Measurements from ENCODE around the gene PHACTR1. TPM values are rescaled to one million over a fixed set of nuclear protein-coding genes. Genes with fewer than 3 reads are reported as not detected.

Gene PHACTR1
- total and polyA plus RNA-seq, 2 donors (not counting 1 experiment from before 2014, with no cell fraction given): 0.60 to 1.2 TPM

- Histone ChIP-seq H3K4me1 (ENCODE audit: control insufficient read depth, extremely low read depth, insufficient read depth, low read length) (no peaks in the 10 kb centered on the region), H2AFZ (ENCODE audit: low read length) (no peak overlapping the region), H3K27me3 (ENCODE audit: control insufficient read depth, insufficient read depth, low read length) (no peaks in the 10 kb centered on the region), H3K9me3 (ENCODE audit: control insufficient read depth, insufficient read depth, low read depth, low read length) (no peaks in the 10 kb centered on the region), H3K27ac (ENCODE audit: insufficient read depth, low read length) (no peak overlapping the region), H3K9ac (ENCODE audit: insufficient read depth, low read length) (no peak overlapping the region), H4K20me1 (ENCODE audit: control insufficient read depth, extremely low read depth, insufficient read depth, low read length) (no peaks in the 10 kb centered on the region), H3K4me2 (ENCODE audit: extremely low read depth, insufficient read depth, low read length) (no peak overlapping the region), H3K4me3 (replicated peaks in 1 of 4; ENCODE audit: control extremely low read depth in 1 of 4, insufficient read depth in 1 of 4, low read depth in 3 of 4, low read length in 4 of 4) (no peak overlapping the region), H3K79me2 (ENCODE audit: control insufficient read depth, insufficient read depth, low read length) (no peaks in the 10 kb centered on the region), H3K36me3 (ENCODE audit: control insufficient read depth, insufficient read depth, low read length) (no peaks in the 10 kb centered on the region)
- TF ChIP-seq EZH2 (IDR thresholded peaks at IDR 0.05; ENCODE audit: low read length, missing control alignments) (no peak), CTCF (conservative IDR thresholded peaks at IDR 0.05 in 1 of 2, IDR thresholded peaks at IDR 0.05 in 1 of 2; ENCODE audit: low read depth in 1 of 2, low read length in 2 of 2) (no peak)
- DNase-seq (ENCODE audit: low read depth in 2 of 2): peak in 1 of 2 donors; percentile 27
Measured at GRCh38 chr6:13089296-13089994, 372.9 kb downstream of the PHACTR1 start.

GRCh38 chr6:13091192-13091591 lies 374.6 kb downstream of the PHACTR1 start:
- H3K9me3 ChIP-seq (ENCODE audit: control insufficient read depth, insufficient read depth, low read depth, low read length): no peaks in the 10 kb centered on the region
- H3K27me3 ChIP-seq (ENCODE audit: control insufficient read depth, insufficient read depth, low read length): no peaks in the 10 kb centered on the region
- H3K4me1 ChIP-seq (ENCODE audit: control insufficient read depth, extremely low read depth, insufficient read depth, low read length): no peaks in the 10 kb centered on the region
- no peak for TF ChIP-seq EZH2 (IDR thresholded peaks at IDR 0.05; ENCODE audit: low read length, missing control alignments)
- TF ChIP-seq CTCF (conservative IDR thresholded peaks at IDR 0.05 in 1 of 2, IDR thresholded peaks at IDR 0.05 in 1 of 2; ENCODE audit: low read depth in 1 of 2, low read length in 2 of 2): no peak
- H3K4me2 ChIP-seq (ENCODE audit: extremely low read depth, insufficient read depth, low read length): no peak overlapping the region
- H3K27ac ChIP-seq (ENCODE audit: insufficient read depth, low read length): no peak overlapping the region
- H3K79me2 ChIP-seq (ENCODE audit: control insufficient read depth, insufficient read depth, low read length): no peaks in the 10 kb centered on the region
- no peak overlapping the region for H3K4me3 ChIP-seq (replicated peaks in 1 of 4; ENCODE audit: control extremely low read depth in 1 of 4, insufficient read depth in 1 of 4, low read depth in 3 of 4, low read length in 4 of 4)
- no peaks in the 10 kb centered on the region for H4K20me1 ChIP-seq (ENCODE audit: control insufficient read depth, extremely low read depth, insufficient read depth, low read length)
- DNase-seq (ENCODE audit: low read depth in 2 of 2): no peak
- no peaks in the 10 kb centered on the region for H3K36me3 ChIP-seq (ENCODE audit: control insufficient read depth, insufficient read depth, low read length)
- no peak overlapping the region for H2AFZ ChIP-seq (ENCODE audit: low read length)
- H3K9ac ChIP-seq (ENCODE audit: insufficient read depth, low read length): no peak overlapping the region

- Histone ChIP-seq H3K4me2 (ENCODE audit: extremely low read depth, insufficient read depth, low read length) (no peak overlapping the region), H2AFZ (ENCODE audit: low read length) (no peak overlapping the region), H3K27me3 (ENCODE audit: control insufficient read depth, insufficient read depth, low read length) (no peaks in the 10 kb centered on the region), H3K4me1 (ENCODE audit: control insufficient read depth, extremely low read depth, insufficient read depth, low read length) (no peaks in the 10 kb centered on the region), H4K20me1 (ENCODE audit: control insufficient read depth, extremely low read depth, insufficient read depth, low read length) (no peaks in the 10 kb centered on the region), H3K9ac (ENCODE audit: insufficient read depth, low read length) (no peak overlapping the region), H3K27ac (ENCODE audit: insufficient read depth, low read length) (no peak overlapping the region), H3K79me2 (ENCODE audit: control insufficient read depth, insufficient read depth, low read length) (no peaks in the 10 kb centered on the region), H3K36me3 (ENCODE audit: control insufficient read depth, insufficient read depth, low read length) (no peaks in the 10 kb centered on the region), H3K4me3 (replicated peaks in 1 of 4; ENCODE audit: control extremely low read depth in 1 of 4, insufficient read depth in 1 of 4, low read depth in 3 of 4, low read length in 4 of 4) (no peak overlapping the region), H3K9me3 (ENCODE audit: control insufficient read depth, insufficient read depth, low read depth, low read length) (no peaks in the 10 kb centered on the region)
- no peak for DNase-seq (ENCODE audit: low read depth in 2 of 2)
- TF ChIP-seq CTCF (conservative IDR thresholded peaks at IDR 0.05 in 1 of 2, IDR thresholded peaks at IDR 0.05 in 1 of 2; ENCODE audit: low read depth in 1 of 2, low read length in 2 of 2) (no peak), EZH2 (IDR thresholded peaks at IDR 0.05; ENCODE audit: low read length, missing control alignments) (no peak)
Measured at GRCh38 chr6:13094781-13095425, 378.3 kb downstream of the PHACTR1 start.

Measured in fibroblast of lung (primary cell).